ENCODE results near the gene HARS2.
"Not testable (repeated sequence)": the region's sequence is repeated elsewhere in the genome, so short reads cannot be mapped to it uniquely, and the experiment has no call there.

The HARS2 gene, protein sequence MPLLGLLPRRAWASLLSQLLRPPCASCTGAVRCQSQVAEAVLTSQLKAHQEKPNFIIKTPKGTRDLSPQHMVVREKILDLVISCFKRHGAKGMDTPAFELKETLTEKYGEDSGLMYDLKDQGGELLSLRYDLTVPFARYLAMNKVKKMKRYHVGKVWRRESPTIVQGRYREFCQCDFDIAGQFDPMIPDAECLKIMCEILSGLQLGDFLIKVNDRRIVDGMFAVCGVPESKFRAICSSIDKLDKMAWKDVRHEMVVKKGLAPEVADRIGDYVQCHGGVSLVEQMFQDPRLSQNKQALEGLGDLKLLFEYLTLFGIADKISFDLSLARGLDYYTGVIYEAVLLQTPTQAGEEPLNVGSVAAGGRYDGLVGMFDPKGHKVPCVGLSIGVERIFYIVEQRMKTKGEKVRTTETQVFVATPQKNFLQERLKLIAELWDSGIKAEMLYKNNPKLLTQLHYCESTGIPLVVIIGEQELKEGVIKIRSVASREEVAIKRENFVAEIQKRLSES

GRCh38 chr5:140690941-140691924, at the start of gene HARS2, which contains the start of gene HARS1:
Gene HARS2, plus strand, starts transcription at chr5:140691455. Its CDS starts 194 bp downstream, at chr5:140691649.
Gene HARS1, minus strand, starts transcription at chr5:140691370. Its CDS starts 66 bp downstream, at chr5:140691304.
- DNase-seq = peak; percentile 82

GRCh38 chr5:140641716-140642115, 49.5 kb upstream of the HARS2 start:
- no peak for DNase-seq

GRCh38 chr5:140642718-140643117, 48.5 kb upstream of the HARS2 start:
- no peak for DNase-seq

DNA sequence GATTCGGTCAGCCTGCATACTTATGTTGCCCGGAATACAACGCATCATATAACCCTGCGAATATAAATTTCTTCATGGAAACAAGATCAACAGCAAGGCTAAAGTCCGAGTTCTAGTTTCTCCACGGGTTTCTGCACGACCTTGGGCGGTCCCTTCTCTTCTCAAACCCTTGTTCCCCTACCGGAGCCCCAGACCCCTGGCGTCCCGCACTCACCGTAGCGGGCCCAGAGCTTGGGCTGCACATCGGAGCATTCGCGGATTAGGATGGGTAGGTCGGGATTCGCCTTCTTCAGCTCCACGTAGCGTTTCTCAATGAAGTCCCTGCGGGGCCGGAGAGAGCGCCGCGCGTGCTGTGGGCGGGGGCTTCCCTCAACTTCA, 44.2 kb upstream of the HARS2 start:
- DNase-seq = no peak

DNA sequence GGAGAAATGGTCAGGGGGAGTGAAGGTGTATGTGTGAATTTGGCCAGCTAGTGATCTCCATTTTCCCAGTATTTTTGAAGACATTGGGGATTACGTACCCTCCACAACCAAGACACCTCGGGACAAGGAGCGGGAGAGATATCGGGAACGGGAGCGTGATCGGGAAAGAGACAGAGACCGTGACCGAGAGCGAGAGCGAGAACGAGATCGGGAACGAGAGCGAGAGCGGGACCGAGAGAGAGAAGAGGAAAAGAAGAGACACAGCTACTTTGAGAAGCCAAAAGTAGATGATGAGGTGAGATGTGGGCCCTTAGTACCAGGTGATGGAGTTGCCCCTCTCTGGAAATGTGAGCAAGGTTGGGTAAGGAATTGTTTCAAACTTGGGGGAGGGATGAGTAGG, 32.4 kb upstream of the HARS2 start:
- no peak for DNase-seq

GRCh38 chr5:140660371-140660770, 30.9 kb upstream of the HARS2 start:
- DNase-seq = not testable (repeated sequence)

DNA sequence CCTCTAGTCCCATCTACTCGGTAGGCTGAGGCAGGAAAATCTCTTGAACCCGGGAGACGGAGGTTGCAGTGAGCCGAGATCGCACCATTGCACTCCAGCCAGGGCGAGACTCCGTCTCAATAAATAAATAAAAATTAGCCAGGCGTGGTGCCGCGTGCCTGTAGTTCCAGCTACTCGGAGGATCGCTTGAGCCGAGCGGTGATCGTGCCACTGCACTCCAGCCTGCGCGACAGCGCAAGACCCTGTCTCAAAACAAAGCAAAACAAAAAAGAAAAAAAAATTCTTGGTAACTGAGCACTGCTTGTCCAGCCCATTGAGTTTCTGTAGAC, 27.3 kb upstream of the HARS2 start:
- no peak for DNase-seq

DNA sequence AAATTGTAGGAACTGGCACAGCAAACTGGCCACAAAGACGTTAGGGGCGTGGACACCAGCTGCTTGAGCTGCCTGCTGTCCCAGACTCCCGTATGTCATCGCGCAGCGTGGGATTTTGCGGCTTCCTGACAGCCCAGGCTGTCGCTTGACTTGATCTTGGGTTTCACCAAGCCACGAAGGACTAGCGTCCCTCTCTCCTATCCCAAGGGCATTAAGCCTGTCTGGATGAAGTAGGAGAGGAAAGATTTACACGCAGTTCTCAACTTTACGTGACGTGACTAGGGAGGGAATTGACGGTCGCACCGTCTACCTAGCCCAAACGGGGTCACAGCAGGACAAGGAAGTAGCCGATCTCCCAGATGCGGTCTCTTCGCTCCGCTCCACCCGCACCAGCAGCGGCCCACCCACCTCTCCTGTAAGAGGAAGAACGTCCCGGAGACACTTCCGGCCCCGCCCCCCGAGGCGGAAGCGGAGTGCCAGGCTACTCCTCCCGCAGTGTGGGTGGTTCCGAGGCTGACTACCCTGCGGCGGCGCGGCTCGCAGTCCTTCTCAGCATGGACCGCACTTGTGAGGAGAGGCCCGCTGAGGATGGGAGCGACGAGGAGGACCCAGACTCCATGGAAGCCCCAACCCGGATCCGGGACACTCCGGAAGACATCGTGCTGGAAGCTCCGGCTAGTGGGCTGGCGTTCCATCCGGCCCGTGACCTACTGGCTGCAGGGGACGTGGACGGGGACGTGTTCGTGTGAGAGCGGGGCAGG, 26.7 kb upstream of the HARS2 start, which contains the start of gene WDR55:
Gene WDR55, plus strand, starts transcription at position 546 of the 761 bp plus-strand sequence. Its CDS starts 9 bp downstream, at position 555.
- DNase-seq = peak; percentile 83

- not testable (repeated sequence) for DNase-seq
These were observed 20.2 kb upstream of the HARS2 start for GRCh38 chr5:140671035-140671434.

- no peak for DNase-seq
These were observed 19.7 kb upstream of the HARS2 start for GRCh38 chr5:140671472-140672125.

DNA sequence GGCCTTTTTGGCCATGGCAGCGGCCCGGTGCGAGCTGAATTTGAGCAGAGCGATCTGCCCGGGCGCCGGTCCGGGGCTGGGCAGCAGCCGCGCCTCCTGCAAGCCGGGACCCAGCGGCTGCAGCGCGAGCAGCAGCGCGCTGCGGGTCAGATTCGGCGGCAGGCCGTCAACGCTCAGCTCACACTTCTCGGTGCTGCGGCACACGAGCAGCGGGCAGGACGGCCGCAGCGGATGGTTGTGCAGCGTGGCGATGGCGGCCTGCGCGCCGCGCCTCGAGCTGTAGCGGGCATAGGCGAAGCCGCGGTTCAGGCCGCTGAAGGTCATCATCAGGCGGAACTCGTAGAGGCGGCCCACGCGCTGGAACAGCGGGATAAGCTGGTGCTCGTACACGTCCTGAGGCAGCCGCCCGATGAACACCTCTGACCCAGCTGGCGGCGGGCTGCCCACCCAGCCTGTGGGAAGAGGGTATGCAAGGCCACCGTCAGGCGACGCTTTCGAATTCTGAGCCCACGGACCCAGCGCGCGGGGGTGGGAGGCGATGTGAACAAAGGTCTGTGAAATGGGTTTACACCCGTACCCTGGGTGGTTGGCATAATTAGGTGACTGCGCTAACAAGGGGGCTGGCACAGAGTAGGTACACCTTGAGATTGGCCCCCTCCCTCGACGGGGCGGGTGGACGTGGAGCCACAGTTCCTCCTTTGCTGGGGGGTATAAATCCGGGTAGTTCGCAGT, 18.6 kb upstream of the HARS2 start:
- no peak for DNase-seq

- no peak for DNase-seq
These were observed 17.9 kb upstream of the HARS2 start, which contains the start of gene DND1 for GRCh38 chr5:140673187-140673976. Gene DND1, minus strand, starts transcription at chr5:140673576. Its CDS starts 34 bp downstream, at chr5:140673542.

DNA sequence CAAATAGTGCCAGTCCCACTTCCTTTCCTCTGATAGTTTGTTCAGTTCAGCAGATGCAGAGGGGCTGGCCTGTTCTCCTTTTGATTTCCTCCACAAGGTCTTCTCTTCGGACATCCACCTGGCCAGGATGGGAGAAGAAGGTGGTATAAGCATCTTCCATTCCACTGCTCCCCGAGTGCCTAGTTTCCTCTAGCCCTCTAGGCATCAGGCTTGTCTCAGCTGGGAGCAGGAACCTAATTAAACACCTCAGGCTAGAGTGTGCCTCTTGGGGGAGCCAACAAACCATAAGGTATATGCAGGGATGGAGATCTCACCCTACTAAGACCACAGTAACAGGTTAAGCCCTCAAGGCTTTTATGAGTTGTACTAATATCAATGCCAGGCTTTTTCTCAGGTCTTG, 17.0 kb upstream of the HARS2 start:
- DNase-seq = no peak

DNA sequence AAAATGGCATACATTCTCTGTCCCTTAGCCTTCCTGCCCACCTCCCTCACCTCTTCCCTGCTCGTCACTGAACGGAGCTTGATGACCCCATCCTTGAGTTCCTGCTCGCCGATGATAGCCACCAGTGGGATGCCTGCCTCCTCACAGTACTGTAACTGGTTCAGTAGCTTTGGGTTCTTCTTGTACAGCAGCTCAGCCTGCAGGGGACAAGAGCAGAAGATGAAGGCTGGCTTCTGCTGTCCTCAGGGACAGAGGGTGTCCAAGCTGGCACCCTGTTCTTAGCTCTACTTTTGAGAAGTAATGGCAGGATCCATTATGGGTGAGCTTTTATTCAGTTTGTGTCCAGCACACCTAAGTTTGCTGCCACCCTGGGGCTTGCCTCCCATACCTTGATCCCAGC, 16.6 kb upstream of the HARS2 start:
- no peak for DNase-seq

DNA sequence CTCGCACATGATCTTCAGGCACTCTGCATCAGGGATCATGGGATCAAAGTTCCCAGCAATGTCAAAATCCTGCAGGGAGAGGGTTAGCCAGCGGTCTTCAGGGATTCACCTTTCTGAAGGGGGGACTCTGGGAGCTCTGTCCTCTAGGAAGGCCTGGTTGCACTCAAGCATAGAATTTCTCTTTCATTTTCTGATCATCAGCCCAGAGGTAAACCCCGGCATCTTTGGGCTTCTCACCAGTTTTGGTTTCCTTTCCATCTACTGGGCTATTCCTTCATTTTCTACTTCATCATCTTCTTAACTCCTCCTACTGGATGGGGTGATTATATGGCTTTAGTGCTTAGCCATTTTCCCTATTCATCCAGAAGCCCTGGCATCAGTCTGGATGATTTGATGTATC, 13.3 kb upstream of the HARS2 start:
- DNase-seq = no peak

- DNase-seq = no peak
These were observed 12.3 kb upstream of the HARS2 start for GRCh38 chr5:140678993-140679392.

DNA sequence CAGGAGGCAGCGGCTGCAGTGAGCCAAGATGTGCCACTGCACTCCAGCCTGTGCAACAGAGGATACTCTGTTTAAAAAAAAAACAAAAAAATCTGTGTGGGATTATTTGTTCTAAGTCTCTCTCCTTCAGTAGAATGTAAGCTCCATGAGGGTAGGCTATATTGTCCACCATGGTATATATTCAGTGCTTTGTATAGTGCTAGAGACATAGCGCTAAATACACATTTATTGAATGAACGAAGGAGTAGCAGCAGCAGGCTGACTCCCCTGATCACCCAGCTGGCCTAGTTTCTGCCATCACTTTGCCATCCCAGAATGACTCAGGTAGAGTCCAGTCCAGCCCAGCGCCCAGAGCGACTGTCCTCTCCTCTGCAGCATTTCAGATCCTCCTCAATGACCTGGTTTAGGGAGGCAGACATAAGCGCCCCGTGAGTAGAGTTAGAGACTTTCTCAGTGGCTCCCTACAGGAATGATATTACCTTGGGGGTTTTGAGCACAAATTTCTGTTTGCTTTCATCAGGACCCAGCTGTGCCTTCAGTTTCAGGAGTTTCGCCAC, 801 bp upstream of the HARS2 start:
- DNase-seq = no peak

DNA sequence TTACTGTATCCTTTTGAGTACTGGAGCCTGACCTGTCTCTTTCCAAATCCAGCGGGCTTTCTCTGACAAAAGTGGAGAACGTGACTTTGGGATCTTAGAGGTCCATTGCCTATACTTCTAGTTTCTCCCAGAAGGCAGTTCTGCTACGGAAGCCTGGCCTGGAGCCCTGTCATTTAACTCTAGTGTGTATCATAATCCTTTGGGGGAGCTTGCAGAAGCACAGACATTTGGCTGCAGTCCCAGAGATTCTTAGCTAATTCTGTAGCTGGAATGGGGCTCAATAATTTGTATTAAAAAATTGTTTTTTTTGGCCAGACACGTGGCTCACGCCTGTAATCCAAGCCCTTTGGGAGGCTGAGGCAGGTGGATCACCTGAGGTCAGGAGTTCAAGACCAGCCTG, 3.0 kb downstream of the HARS2 start:
- no peak for DNase-seq

DNA sequence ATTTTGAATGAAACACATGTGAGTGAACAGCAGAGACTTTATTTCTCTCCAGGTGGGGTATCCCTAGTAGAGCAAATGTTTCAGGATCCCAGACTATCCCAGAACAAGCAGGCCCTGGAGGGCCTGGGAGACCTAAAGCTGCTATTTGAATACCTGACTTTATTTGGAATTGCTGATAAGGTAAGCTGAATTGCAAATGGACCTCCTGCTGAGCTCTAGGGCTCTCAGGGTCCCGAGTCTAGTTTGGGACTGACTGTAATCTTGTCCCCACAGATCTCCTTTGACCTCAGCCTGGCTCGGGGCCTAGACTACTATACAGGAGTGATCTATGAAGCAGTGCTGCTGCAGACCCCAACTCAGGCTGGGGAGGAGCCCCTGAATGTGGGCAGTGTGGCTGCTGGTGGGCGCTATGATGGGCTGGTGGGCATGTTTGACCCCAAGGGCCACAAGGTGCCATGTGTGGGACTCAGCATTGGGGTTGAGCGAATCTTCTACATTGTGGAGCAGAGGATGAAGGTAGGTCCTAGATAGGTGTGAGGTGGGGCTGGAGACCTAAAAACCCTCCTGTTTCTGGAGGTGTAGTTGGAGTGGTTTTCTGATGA, 5.7 kb downstream of the HARS2 start:
- DNase-seq = no peak

Data from NCI-H1694 treated with DMSO at 0.1 percent for 48 hours (cell line).